HG02610 (cell line): ENCODE results near the gene RNF224.
"Not testable (repeated sequence)": the region's sequence is repeated elsewhere in the genome, so short reads cannot be mapped to it uniquely, and the experiment has no call there.

Experiments used
- ATAC-seq: cut with Tn5 transposase; IDR thresholded peaks from one replicate; pipeline ENCODE4 v1.9.1; 2021; ENCODE audit warnings: mild to moderate bottlenecking, moderate library complexity; ENCODE audit not compliant: unreplicated experiment

The RNF224 gene

GRCh38 chr9:137236936-137237421 lies 9.7 kb downstream of the RNF224 start:
- no peak for ATAC-seq

GRCh38 chr9:137237759-137238726 lies 10.7 kb downstream of the RNF224 start:
- ATAC-seq = no peak

- ATAC-seq = not testable (repeated sequence)
Measured at GRCh38 chr9:137239541-137240200, 12.4 kb downstream of the RNF224 start.

GRCh38 chr9:137240318-137240840 lies 13.1 kb downstream of the RNF224 start:
- ATAC-seq = peak; percentile 21

- peak; percentile 77 for ATAC-seq
Measured at GRCh38 chr9:137240841-137241489, 13.7 kb downstream of the RNF224 start, which contains the start of gene TUBB4B. TUBB4B (plus strand) TSS chr9:137241287; CDS start chr9:137241361, 74 bp downstream.

GRCh38 chr9:137241490-137242268 lies 14.4 kb downstream of the RNF224 start:
- ATAC-seq = peak; percentile 4

- ATAC-seq = no peak
Measured at GRCh38 chr9:137242269-137243203, 15.2 kb downstream of the RNF224 start.

- not testable (repeated sequence) for ATAC-seq
Measured at GRCh38 chr9:137243266-137243625, 15.9 kb downstream of the RNF224 start.

- no peak for ATAC-seq
Measured at GRCh38 chr9:137243626-137244485, 16.6 kb downstream of the RNF224 start.

GRCh38 chr9:137244486-137245449 lies 17.5 kb downstream of the RNF224 start:
- ATAC-seq = no peak

GRCh38 chr9:137245450-137246421 lies 18.4 kb downstream of the RNF224 start:
- no peak for ATAC-seq

GRCh38 chr9:137247135-137247915 lies 20.0 kb downstream of the RNF224 start:
- no peak for ATAC-seq

GRCh38 chr9:137247916-137248175 lies 20.5 kb downstream of the RNF224 start:
- no peak for ATAC-seq

GRCh38 chr9:137250329-137251193 lies 23.3 kb downstream of the RNF224 start:
- ATAC-seq = no peak

GRCh38 chr9:137251194-137251461 lies 23.8 kb downstream of the RNF224 start, which contains the start of gene STPG3:
STPG3 (plus strand) TSS chr9:137251286; CDS start chr9:137251287, 1 bp downstream.
- no peak for ATAC-seq
